ENCODE data around the gene LRRN2.
"Not testable (repeated sequence)": the region's sequence is repeated elsewhere in the genome, so short reads cannot be mapped to it uniquely, and the experiment has no call there.

LRRN2 gene

DNA sequence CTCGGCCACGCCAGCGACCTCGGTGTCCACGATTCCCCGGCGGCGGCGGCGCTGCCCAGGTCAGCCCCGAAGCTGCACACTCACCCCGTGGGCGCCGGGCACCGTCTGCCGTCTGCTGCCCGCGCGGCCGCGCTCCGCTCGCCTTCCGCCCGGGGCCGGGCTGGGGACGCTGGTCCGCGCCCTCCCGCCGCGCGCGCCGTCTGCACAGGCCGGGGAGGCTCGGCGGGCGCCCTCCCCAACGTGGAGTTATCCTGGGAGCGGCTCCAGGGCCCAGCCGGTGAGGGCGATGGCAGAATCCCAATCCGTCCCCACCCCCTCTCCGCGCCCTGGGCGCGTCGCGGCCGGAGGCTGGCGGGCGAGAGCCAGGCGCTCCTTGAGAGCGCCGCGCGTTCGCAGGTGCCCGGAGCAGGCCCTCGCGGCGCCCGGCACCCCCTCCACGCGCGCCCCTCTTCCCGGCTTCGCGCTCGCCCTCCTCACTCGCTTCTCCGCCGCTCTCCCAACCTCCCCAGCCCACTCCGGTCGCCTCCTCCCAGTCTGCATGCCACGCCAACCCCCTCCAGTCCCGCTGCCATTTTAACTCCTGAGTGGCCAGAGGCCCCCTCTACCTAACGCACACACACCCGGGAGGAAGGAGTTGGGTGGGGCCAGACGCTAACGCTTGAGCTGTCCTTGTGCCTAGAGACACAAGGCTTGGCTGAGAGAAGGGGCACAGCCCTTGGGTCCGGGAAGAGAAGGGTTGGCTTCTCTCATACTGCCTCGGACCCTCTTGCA is at the start of gene LRRN2:
TSS of gene LRRN2 (minus strand) at position 503 of the 771 bp plus-strand sequence. CDS start 65,746 bp downstream, outside the sequence.
- no peak for DNase-seq (ENCODE audit: low read depth in 3 of 3)

DNA sequence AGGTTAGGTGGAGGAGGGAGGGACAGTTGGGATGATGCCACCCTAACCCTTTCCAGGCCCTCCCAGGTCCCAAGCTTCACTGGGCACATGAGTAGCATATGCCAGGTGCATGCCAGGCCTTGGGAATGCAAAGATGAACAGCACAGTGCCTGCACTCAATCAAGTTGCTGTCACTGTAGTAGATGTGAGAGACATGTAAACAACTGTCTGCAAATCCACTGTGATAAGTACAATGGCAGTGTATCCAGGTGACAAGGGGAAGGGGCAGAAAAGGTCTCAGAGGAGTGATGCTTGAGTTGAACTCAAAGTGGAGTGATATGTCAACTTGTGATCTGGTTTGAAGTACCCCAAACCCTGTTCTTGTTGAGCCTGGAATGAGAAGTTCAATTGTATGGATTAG is 49.5 kb upstream of the LRRN2 start:
- no peak for DNase-seq (ENCODE audit: low read depth in 3 of 3)

DNA sequence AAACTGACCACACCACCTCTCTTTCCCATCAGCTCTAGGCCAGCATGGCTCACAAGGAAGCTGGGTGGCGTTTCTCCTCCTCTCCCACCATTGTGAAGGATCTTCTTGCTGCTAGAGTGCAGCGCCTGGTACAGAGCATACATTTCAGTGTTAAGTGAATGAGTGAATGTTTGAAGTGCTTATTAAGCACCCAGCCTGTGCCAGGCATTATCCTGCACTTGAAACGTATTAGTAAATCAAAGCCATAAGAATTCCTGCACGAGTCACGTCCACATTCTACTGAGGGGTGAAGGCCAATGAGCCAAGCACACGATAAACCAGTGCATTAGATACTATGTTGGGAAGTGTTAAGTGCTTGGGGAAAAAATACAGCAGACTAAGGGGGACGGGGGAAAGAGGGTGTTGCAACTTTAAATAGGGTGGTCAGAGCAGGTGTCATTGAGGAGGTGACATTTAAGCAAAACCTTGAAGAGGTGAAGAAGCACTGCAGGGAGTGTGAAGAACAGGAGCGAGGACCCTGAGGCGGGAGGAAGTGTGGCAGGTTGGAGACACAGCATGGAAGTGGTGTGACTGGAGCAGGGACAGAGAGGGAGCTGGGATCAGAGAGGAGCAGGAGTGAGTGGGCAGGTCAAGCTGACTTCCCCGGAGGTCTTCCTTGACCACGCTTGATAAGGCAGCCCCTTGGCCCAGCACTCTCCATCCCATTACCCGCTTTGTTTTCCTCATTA is 48.5 kb upstream of the LRRN2 start:
- DNase-seq (ENCODE audit: low read depth in 3 of 3): no peak

DNA sequence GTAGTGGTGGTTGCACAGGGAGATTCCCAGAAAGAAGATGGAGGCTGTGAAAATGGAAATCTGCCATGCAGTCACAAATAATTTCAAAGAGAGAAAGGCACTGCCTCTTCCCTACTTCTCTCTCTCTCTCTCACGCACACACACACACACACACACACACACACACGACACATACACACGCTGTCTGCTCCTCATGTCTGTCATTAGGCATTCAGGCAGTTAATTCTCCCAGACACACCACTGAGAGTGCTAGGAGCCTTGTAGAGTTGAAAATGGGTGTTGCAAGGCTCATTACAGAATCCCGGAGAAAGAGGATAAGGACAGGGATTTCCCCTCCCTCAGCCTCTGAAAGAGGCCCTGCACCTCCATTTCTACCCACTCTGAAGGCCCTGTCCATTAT is 47.8 kb upstream of the LRRN2 start:
- no peak for DNase-seq (ENCODE audit: low read depth in 3 of 3)

DNA sequence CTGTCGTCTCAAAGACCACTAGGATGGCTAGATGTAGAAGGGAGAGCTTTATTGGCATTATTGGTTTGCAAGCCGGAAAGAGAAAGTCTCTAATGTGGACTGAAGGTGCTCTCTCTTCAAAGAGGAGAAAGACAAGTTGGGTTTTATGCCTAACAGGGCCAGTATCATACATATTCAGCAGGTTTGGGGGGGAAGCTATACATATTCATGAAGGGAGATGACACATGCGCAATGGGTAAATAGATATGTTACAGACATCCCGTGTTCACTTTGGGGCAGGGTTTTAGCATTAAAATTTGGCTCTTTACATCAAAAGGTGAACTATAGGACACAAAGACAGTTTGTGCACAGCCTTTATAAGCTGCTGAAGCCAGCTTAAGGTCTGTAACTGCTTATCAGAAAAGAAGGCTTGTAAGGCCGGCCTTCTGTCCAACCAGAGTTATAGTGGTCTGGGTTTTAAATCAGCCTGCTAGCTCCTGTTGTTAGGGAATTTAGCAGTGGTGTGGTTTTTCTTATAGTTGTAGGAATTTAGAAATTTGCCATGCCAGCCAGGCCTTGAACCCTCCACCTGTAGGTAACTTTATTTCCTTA is 46.5 kb upstream of the LRRN2 start:
- DNase-seq (ENCODE audit: low read depth in 3 of 3): no peak

DNA sequence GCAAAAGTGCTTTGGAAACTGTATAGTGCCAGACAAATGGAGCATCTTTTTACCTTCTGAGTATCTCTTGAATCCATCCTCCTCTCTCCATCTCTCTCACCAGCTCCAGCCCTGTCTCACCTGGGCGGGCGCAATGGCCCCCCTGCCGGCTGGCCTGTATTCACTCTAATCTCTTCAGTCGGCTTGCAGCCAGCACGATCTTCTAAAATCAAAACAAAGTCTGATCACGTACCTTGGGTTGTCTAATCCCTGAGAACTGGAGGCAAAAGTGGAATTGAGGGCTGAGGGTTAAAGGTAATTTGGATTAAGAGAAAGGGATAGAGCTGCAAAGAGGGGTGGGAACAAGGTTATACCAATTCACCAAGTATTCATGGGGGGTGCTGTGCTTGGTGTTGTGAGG is 46.0 kb upstream of the LRRN2 start:
- DNase-seq (ENCODE audit: low read depth in 3 of 3): no peak

DNA sequence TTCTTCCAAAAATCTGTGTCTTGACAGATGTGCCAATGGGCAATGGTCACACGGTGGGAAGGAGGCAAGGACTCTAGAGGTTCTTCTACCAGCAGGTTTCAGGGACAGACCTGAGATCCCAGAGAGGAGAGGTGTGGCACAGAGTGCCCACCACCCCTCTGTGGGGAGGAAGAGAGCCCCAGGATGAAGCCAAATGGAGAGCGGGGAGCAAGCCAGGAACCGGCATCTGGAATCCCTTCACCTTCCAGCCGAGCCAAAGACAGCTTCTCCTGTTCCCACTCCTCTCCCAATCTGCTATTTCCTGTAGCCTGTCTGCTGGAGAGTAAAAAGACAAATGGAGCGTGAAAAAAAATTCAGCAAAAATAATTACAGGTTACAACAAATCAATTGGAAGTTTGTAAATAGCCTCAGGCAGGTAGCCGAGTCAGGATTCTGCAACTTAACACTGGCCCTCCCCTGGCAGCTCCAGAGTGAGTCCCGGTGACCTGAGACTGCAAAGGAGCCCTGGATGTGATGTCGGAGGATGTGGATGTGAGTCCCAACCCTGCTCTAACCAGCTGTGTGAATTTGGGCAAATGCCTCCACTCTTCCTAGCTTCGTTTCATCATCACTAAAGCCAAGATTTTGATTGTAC is 45.4 kb upstream of the LRRN2 start:
- DNase-seq (ENCODE audit: low read depth in 3 of 3): no peak

DNA sequence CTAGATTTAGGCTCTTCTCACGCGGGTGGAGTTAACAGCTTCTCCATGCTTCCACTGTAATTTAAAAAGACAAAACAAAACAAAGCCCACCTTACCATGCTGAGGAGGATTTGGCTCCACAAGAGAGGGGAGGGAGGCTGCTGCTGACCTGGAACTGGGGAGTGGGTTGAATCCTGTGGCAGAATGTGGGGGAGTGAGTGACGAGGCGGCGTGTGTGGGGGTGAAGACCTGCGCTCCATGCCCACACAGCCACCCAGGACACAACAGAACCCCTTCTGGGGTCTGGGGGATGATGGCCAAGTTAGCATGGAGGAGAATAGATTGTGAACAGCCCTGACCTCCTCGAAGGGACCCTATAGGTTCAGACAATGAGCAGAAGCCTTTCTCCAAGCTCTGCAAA is 44.0 kb upstream of the LRRN2 start:
- DNase-seq (ENCODE audit: low read depth in 3 of 3): no peak

DNA sequence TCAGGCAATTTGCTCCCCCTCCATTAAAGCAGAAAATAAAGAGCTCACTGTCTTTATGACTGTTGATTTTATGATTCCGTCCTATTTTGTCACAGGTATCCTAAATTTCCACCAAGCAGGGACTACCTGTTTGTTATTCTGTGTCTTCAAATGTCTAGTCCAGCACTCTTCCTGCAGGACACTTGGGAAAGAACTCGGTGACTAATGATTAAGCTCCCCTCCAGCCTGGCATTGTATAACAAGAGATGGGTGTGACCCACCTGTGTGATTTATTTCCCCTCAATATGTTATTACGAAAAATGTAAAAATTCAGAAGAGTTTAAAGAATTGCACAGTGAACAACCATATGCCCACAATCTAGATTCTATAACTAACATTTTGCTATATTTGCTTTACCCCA is 42.9 kb upstream of the LRRN2 start:
- no peak for DNase-seq (ENCODE audit: low read depth in 3 of 3)

DNA sequence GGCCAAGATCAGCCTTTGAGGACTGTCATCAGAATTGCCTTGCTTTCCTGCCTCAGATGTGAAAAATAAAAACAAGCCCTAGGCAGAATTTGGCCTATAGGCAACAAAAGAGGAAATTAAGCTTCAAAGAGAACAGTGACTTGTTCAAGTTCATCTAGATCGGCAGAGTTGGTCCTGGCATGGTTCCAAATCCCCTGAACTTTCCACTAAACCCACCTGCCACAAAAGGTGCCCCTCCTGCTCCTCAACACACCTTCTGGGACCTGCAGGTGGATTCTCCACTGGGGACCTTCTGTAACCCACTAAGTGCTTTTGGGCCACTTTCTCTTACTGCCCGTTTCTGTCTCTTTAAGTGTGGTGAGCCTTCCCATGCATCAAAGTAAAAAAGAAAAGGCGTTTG is 42.5 kb upstream of the LRRN2 start:
- DNase-seq (ENCODE audit: low read depth in 3 of 3): no peak

DNA sequence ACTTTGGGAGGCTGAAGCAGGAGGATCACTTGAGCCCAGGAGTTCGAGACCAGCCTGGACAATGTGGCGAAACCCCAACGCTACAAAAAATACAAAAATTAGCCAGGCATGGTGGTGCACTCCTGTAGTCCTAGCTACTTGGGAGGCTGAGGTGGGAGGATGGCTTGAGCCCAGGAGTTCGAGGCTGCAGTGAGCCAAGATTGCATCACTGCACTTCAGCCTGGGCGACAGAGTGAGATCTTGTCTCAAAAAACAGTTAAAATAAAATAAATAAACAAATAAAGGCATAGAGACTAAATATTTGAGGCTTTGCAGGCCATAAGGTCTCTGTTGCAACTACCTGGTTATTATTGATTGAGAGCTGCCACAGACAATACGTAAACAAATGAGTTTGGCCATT is 41.9 kb upstream of the LRRN2 start:
- not testable (repeated sequence) for DNase-seq (ENCODE audit: low read depth in 3 of 3)

DNA sequence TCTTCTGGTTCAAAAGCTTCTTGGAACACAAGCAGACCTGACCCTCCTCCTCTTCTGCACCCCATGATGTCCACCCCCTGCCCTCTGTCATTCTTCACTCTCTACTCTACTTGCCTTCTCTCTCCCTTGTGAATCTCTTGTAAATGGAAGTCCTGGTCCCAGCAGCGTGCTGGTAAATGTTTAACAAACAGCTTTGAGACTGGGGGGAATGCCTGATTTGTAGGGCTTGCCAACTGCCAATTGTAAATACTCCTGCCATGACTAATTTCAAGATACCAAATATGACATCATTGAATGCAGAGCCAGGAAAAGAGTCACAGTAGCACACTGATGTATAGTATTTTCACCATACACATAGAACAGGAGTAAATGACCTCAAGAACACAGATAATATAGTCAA is 40.9 kb upstream of the LRRN2 start:
- DNase-seq (ENCODE audit: low read depth in 3 of 3): no peak

DNA sequence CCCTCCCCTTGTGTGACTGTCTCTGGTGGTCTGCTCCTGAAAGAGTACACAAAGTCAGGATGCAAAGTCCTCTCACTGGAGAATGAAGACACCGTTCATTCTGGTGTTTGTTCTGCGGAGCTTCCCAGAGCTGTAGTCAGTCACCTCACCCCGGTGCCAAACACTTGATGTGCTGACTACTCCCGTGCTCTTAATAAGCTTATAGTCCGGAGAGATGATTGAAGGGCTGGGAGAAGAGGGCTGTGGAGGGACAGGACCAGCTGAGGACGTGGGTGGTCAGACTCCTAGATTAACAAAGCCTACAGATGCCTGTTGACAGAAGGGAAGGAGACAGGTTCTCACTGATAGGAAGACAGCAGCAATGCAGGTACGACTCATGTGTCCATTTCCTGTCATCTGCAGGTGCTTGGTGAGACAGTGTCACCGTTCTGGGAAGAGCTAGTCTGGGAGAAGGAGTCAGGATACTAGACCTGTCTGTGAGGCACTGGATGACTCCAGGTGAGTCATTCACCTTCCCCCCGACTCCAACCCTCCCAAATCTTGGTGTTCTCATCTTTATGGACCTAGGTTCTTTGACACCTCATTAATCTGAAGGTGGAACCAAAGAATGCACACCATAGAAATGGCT is 40.4 kb upstream of the LRRN2 start:
- no peak for DNase-seq (ENCODE audit: low read depth in 3 of 3)

DNA sequence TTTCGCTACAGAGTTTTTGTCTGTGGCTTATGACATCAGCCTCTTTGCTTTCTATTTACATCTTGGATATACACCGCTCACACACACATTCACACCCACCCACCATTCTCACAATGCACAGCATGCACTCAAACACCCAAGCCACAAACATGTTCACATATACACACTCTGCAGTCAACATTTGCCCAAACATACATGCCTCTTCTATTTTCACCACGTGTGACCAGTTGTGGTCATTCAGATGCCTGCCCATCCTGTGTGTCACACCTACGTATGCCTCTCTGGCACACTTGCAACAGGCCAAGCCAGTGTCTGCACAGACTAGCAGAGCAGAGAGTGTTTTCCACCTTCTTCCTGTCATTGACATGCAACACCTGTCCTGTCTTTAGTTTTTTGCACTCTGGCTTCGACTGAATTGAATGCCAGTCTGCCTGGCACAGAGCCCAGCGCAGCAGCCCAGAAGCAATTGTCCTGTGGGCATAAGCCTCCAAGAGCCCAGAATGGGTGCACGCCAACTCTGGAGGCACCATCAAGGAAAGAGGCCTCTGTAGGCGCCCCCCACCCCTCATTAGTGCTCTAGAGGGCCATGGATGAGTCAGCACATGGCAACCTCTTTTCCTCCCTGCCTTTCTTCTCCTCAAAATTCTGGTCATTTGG is 37.7 kb upstream of the LRRN2 start:
- DNase-seq (ENCODE audit: low read depth in 3 of 3): no peak

DNA sequence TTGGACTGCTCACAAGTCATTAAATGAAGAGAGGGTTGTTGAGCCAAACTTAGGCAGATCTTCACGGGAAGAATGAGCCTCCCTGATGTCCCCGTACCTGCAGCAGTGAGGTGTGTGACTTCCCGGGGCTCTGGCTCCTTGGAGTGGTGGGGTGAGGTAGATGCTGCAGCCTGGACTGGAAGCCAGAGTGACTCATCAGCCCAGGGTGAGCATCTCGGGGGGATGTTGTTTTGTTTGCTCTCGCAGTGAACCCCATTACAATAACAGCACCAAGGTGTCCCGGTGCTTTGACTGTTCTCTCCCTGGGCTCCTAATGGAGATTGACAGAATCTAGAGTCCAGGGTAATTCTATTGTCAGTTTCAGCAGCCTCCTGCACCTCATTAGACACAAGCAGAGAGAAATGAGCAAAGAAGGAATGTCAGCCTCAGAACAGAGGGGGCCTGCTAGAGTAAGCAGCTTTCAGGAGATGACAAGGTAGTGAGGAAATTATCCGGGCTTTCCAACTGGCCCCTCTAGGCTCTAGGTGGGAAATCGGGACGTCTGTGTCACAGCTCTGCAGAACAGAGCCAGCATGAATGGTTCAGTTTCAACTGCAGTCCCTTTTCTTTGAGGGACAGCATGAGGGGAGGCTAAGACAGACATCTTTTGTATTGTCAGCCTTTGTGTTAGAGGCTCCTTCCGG is 36.0 kb upstream of the LRRN2 start:
- DNase-seq (ENCODE audit: low read depth in 3 of 3): no peak

DNA sequence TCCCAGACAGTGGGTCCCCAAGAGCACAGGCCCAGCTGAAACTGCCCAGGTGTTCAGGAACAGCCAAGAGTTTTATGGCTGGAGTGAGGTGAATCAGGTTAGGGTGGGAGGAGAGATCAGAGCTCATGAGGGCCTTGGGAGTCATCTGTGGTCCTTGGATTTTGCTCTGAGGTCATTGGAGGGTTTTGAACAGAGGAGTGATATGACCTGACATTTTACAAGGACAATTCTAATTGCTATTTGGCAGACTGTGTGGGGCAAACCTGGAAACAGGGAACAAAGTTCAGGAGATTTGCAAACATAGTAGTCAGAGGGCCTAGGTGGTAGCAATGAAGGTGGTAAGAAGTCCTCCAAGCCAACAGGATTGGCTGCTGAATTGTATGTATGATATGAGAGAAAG is 31.1 kb upstream of the LRRN2 start:
- no peak for DNase-seq (ENCODE audit: low read depth in 3 of 3)

DNA sequence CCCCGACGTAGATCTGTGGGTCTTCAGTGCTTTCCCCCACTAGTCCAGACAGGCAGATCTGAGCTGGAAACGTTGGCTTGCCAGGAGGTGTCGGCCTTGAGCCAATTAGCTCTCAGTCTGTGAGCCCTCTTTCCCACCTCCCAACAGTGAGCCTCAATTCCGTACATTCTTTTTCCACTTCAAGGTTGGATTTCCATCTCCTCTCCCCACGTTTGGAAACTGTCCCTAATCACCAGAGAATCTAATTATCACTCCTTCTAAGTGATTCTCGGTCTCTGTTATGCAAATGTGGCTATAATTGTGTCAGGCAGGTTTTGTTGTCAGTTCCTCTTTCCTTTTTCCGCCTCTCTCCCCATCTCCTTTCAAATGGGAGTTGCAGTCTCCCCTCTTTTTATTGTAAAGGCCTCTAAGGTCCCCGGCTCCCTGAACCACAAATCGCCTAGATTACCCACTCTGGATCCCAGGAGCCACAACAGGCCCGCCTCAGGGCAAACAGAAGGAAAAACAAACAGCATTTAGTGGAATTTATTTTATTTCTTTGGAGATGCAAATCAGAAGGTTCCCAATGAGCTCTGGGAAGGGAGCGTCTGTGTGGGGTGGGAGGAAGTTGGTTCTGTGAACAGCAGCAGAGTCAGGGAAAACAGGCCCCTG is 29.4 kb upstream of the LRRN2 start:
- DNase-seq (ENCODE audit: low read depth in 3 of 3): no peak

DNA sequence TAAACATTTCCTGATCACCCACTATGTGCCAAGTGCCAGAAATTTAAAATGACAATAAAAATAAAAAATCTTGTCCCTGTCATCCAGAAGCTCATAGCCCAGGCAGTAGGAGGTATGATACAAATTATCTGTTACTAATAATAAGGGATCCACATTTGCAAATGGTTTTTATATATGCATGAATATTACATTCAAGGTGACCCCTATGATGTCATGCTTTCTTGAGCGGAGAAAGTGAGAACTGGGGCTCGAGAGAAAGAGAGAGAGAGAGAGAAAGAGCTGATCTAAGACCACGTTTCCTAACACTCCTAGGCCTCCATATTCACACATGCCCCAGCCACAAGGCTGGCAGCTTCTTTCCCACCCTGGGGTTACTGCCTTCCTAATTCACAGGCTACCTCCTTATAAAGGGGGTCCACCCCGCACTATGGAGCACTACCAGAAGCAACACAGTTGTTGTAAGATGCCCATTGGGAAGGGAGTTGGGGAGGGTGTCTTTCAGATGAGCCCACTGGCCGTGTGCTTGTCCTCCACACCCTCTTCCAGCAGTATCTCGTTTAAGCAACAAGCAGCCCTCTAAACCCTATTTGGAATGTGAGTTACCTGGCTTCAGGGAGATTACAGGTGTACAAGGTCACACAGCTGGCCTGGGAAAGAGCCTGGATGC is 28.8 kb upstream of the LRRN2 start:
- DNase-seq (ENCODE audit: low read depth in 3 of 3): no peak

DNA sequence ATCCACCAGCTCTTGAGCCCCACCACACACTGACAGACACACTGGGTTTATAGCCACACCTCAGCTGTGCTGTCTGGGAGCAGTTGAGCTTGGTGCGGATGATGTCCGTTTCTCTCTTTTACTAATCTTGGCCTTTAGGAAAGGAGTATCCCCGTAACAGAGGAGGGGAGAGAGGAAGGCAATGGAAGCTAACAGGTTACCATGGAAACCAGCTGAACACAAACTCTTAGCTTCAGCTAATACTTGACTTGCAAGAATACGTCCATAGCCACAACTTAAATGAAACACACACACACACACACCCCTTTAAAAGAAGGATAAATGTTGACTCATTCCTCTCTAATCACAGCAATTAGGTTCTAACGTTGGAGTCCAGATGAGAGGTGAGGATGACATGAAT is 28.0 kb upstream of the LRRN2 start:
- no peak for DNase-seq (ENCODE audit: low read depth in 3 of 3)
